Measurements from ENCODE around the gene NES.

DNA sequence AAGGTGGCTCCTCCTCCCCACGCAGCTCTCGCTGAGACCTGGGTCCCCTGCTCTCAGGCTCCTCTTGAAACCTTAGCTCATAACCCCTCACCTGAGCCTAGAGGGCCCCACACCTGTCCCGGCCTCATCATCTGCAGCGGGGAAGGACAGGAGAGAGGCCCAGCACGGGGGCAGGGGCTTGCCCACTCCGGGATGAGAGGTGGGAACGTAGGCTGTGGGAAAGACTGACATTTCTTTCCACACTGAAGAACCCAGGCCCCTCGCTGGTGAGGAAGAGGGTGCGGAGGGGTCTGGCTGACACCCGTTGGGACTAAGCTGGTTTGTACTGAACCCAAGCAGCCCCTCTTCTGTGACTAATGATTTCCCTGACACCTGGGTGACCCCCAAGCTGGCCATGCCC, 14.0 kb upstream of the NES start:
- TF ChIP-seq, protein P1, sequence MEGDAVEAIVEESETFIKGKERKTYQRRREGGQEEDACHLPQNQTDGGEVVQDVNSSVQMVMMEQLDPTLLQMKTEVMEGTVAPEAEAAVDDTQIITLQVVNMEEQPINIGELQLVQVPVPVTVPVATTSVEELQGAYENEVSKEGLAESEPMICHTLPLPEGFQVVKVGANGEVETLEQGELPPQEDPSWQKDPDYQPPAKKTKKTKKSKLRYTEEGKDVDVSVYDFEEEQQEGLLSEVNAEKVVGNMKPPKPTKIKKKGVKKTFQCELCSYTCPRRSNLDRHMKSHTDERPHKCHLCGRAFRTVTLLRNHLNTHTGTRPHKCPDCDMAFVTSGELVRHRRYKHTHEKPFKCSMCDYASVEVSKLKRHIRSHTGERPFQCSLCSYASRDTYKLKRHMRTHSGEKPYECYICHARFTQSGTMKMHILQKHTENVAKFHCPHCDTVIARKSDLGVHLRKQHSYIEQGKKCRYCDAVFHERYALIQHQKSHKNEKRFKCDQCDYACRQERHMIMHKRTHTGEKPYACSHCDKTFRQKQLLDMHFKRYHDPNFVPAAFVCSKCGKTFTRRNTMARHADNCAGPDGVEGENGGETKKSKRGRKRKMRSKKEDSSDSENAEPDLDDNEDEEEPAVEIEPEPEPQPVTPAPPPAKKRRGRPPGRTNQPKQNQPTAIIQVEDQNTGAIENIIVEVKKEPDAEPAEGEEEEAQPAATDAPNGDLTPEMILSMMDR (IDR thresholded peaks at IDR 0.05; ENCODE audit: low read length), result no peak
- TF ChIP-seq EZH2phosphoT487 (IDR thresholded peaks at IDR 0.05; ENCODE audit: low read length) (no peak), EZH2 (optimal IDR thresholded peaks at IDR 0.05; ENCODE audit: low read depth, low read length) (no peak)

Data from MM.1S (cell line).